GM18870 (cell line): ENCODE results near the gene PLA2G4D.
"Not testable (repeated sequence)": the region's sequence is repeated elsewhere in the genome, so short reads cannot be mapped to it uniquely, and the experiment has no call there.

Experiments
- ATAC-seq: cut with Tn5 transposase; IDR thresholded peaks from one replicate; pipeline ENCODE4 v1.9.1; 2021; ENCODE audit warnings: moderate library complexity; ENCODE audit not compliant: unreplicated experiment

The PLA2G4D gene

DNA sequence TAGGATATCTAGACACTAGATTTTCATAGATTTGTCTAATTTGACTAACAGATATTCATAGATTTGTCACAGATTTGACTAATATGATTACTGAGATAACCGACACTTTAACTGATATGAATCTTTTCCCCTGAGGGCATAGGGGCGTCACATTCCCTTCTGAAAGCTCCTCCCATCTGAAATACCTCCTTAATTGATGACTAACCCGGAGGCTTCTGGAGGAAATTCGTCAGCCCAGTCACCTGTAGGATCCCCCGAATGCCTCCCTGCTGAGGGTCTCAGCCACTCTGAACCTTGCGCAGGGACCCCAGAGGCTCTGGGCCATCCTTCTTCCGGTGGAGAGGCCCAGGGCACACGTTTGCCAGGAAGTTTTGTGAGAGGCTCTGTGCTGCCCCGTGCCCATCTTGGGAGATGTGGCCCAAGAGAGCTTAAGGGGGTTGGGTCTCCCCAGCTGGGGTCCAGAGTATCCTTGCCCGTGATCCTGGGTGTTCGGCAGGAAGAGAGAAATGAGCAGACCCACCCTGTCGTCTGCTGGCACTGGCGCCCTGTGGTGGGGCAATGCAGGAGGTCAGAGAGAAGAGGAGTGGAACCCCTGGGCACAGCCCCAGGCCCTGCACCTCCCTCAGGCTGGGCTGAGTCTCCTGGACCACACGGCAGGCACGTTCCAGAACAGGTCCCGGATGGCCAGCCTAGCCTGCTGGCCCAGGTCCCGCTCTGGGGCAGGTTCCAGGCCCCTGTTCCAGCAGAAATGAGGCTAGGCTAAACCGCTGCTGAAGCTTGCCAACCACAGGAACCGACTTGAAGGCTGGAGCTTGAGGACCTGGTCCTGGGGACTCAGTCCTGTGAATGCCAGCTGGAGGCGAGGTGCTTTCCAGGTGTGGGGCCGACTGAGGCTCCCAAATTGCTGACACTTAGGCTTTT lies 1.7 kb downstream of the PLA2G4D start:
- ATAC-seq: no peak

DNA sequence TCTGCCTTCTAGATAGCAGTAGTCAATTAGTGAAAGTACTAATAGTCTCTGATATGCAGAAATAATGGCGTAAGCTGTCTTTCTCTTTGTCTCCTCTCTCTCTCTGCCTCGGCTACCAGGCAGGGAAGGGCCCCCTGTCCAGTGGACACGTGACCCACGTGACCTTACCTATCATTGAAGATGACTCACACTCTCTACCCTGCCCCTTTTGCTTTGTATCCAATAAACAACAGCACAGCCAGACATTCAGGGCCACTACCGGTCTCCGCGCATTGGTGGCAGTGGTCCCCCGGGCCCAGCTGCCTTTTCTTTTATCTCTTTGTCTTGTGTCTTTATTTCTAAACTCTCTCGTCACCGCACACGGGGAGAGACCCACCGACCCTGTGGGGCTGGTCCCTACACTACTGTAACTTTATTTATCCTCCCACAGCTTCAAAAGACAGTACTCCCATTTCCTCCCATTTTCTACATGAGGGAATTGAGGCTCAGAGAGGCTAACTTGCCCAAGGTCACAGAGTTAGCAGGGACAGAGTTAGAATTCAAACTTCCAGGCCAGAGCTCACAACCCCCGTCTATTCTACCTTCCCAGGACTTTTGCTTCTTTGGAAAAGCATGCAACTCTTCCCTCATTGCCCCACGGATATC lies 2.5 kb downstream of the PLA2G4D start:
- ATAC-seq: not testable (repeated sequence)

DNA sequence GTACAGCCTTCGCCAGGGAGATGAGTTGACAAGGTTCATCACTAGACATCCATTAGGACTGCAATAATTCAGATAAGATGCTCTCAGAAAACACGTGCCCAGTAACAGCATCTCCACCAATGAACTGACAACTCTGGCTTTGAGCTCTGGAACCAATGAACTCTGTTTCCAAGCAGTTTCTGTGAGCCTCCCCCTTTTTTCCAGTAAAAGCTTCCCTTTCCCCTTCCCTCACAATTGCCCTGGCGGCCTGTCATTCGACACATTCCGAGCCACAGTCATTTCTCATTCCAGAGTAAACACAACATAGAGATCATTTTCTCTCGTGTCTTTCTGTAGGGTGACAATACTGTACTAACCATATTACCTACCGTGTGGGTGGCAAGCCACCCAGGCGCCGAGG lies 3.6 kb downstream of the PLA2G4D start:
- no peak for ATAC-seq

DNA sequence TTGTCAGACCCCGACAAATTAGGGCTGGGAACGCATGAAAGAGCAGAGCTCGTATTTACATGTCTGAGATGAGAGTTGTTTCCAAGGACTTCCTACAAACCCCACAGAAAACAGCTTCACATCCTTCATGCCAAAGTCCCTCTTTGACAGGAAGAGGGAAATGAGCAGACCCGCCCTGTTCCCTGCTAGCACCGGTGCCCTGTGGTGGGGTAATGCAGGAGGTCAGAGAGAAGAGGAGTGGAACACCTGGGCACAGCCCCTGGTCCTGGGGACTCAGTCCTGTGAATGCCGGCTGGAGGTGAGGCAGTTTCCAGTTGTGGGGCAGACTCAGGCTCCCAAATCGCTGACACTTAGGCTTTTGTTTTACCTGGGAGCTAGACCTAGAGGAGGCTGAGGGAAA lies 4.0 kb downstream of the PLA2G4D start:
- no peak for ATAC-seq

DNA sequence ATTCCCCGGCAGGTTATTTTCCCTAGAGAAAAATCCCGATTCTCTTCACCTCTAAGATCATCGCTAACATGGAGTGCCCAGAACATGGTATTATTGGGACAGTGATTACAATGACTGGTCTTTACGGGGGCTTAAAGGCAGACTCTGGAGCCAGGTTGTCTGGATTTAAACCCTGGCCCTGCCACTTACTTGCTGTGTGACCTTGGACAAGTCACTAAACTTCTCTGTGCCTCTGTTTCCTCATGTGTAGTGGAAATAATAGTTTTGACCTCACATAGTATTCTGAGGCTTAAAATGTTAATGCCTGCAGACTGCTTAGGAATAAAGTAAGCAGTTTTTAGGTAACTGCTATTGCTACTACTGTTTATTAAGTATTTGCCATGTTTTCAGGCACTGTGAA lies 4.4 kb downstream of the PLA2G4D start:
- ATAC-seq: no peak

DNA sequence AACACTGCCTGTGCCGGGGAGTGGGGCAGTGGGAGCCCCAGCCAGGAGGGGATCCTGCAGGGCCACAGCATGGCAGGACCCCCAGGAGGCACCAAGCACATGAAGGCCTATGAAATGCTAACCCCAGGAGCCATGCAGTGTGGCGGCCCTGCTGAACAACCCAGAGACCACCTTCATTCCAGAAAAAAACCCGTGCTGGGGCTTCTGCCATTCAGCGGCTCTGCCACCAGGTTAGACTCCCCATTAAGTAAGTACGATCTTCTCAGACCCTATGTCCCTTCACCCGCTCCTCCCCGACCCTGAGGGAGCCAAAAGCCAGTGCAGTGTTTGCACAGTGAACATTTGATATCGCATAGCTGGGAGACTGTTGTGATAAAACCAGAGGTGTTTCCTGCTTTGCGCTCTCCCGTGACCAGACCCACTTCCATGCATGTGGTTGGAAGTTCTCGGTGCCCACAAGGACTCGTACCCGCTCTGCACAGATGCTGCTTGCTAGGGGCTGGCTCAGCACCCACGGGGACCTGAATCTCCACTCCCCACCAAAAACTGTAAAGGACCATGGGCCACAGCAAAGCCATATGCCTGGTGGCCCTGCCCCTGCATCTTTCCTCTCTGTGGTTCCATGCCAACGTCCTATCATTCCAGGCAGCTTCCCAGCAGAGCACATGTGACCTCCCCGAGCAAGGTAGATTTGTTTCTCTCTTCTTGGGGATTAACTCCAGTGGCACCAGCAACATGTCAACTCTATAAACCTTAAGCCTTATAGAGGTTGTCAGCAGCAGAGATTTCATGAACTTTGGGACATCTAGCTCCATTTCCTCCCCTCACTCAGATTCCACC lies 5.3 kb downstream of the PLA2G4D start:
- ATAC-seq: no peak

DNA sequence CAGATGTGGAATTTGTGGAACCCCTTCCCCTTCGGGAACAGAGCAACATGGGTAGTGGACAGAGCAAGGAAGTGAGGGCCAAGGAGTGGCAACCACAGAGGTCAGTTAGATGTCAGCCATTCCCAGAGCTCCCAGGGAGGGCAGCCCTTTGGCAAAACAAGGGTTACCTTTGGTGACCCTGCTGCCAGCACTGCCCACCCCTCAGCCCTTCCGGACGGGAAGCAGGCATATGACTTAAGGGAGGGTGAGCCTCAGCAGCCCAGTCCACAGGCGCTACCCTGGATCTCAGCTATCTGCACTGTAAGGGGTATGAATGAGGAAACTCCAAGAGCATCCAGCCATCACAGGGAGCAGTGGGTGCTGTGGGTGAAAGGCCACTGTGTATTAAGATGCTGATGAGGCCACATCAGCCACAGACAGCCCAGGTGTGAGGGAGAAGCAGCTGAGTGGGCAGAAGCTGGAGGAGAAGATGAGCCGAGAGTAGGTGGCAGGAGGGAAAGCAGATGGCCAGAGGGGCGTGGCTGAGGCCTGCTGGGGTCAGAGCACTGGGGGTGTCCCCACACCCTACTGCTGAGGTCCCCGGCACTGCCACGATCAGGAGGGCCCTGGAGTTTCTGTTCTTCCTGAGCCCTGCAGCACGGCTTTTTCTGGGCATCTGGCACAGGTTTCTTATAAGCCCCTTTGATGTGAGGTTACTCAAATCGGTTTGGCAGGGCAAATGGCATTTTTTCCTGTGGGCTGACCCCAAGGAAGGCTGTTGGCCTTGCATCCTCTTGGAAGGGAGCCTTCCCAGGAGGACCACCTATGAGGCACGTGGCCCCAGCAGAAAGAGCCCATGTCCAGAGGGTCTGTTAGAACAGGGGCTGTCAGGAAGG lies 6.2 kb downstream of the PLA2G4D start:
- ATAC-seq: no peak

DNA sequence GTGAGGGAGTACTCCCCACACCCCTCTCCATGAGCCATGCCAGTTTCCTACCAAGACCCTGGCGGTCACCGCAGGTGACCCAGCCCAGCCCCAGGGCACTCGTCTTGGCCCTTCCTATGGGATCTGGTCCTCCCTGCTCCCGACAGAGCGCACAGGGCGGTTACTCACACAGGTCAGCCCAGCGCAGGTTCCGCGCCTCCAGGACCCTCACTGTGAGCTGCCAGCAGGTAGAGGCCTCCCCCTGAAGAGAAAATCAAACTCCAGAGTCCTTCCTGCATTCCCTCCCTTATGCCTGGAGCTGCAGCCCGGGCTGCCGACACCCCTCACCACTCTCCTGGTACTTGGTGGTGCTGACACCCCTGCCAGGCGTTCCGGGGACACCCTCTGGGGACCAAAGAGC lies 6.9 kb downstream of the PLA2G4D start:
- ATAC-seq: no peak

DNA sequence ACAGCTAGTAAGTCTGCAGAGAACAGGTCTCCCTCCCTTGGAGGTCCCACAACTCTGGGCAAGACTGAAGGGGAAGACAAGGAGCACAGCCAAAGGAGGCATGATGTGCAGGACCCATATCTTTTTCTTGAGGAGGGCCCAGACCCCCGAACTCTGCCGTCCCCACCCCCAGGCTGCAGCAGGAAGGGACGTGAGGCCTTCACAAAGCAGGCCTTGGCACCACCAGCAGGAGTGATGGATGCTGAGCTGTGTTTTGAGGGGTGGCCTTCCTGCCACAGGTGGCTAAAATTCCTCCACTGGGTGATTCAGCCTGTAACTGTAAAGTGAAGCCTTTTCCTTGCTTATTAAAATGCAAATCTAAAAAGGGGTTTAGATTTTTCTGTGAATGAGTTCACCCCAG lies 8.6 kb downstream of the PLA2G4D start:
- no peak for ATAC-seq

DNA sequence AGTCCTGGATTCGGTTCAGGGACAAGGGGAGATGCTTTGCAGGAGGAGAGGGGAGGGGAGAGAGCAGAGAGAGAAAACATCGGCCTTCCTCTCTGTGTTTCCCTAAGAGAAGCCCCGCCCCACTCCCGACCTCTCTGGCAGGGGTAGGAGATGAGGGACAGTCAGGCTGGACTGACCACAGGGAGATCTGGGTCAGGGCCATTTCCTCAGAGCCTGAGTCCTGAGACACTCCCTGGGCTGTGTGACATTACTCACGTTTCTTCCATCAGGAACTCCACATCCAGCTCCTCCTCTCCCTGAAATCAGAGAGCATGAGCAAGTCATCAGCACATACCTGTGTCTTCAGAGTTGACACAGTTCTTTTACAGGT lies 9.1 kb downstream of the PLA2G4D start:
- no peak for ATAC-seq

DNA sequence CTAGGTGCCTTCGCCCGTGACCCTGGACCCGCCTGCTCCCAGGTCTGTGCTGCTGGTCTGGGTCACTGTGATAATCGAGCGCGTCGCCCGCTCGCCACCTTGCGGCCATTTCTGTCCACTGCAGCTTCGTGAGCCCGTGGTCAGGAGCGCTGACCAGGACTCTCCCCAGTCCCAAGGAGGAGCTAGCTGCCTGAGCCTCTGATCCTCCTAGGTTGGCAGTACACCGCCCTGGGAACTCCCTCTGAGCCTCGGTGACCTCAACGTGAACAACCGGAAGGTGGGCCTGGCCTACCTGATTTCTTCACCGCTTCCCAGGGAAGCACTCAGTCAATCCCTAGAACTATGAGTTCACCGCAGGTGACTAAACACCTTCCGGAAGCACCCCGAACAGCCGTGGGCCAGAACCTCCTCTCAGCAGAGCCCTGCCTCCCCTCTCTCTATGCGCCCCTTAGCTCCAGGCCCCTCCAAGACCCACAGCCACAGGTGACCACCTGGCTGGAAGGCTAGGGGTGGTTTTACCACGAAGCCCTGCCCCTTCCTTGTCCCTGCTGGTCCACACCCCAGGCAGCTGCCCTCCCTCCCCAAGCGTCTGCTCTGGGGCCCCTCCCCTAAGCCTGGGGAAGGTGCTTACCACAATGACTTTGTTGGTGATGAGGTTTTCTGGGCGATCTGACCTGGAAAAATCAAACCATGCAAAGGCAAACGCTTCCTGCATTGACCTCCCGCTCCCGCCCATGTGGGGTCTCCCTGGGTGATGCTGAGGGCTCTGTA lies 9.7 kb downstream of the PLA2G4D start:
- ATAC-seq: no peak

DNA sequence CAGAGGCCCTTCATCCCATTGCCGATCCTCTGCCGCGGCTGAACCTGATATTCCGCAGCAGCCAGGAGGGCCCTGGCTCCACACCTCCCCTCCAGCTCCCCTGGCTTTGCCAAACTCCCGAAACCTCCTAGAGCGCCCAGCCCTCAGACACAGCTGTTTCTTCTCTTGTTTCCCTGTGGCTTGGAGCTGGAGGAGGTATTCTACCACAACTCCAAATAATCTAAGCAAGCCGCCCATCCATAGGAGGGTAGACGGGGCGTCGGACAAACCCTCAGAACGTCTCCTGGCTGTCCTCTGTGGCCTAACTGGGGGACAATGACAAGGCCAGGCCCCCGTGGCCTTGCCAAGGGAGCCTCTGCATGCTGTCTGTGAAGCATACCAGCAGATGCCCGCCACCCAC lies 10.4 kb downstream of the PLA2G4D start:
- no peak for ATAC-seq

DNA sequence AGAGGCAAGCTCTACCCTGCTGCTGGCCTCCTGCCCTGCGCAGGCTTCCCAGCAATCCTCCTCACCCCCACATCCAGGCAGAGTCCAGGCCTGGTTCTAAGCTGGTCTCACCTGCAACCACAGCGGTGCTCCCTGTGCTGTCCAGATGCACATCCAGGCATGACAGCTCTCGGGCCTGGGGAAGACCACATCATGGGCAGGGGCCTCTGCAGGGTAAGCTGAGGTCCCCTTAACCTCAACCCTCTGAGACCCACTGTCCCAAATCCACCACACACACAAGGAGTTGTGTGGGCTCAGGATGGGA lies 10.8 kb downstream of the PLA2G4D start:
- no peak for ATAC-seq

DNA sequence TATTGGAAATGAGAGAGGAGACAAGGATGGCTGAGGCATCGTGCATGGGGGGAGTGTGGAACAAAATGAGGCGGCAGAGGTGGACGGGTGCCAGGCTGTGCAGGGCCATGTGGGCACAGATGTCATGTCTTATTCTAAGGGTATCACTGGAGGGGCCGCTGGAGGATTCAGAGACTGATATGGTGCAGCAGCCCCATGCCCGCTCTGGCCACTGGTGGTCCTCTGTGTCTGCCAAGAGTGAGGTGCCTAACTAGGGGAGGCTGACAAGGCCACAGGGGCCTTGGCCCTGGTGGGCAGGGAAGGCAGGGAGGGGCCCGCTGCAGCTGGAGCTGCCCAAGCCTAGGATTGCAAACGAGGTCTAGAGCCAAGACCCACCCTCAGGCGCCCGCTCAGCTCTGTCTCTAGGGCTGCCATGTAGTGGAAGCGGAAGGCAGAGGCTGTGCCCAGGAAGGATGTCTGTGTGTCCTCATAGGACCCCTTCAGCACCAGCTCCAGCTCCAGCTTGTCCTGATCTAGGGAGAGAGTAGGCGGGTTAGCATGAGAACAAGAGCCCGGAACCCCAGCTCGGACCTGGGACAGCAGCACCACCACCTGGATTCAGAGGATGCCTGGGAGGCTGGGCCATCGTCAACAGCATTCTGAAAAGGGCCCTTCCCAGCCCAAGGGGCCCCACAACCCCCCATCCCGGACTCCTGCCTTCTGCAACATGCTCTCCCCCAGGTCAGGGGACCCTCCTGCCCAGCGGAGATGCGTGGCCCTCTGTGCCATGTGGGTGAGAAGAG lies 11.3 kb downstream of the PLA2G4D start:
- ATAC-seq: no peak

DNA sequence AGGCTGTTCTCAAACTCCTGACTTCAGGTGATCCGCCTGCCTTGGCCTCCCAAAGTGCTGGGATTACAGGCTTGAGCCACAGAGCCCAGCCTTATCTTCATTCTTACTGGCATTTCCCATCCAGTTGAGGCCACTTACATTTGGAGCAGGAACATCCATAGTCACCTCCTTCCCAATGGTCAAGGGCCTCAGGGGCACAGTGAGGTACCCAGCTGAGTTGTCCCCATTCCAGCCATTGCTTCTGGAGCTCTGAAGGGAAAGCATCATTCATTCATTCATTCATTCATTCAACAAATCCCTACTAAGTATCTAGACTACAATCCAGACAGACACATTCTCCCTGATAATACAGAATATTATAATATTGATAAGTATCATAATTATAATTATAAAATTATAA lies 12.2 kb downstream of the PLA2G4D start:
- ATAC-seq: no peak

DNA sequence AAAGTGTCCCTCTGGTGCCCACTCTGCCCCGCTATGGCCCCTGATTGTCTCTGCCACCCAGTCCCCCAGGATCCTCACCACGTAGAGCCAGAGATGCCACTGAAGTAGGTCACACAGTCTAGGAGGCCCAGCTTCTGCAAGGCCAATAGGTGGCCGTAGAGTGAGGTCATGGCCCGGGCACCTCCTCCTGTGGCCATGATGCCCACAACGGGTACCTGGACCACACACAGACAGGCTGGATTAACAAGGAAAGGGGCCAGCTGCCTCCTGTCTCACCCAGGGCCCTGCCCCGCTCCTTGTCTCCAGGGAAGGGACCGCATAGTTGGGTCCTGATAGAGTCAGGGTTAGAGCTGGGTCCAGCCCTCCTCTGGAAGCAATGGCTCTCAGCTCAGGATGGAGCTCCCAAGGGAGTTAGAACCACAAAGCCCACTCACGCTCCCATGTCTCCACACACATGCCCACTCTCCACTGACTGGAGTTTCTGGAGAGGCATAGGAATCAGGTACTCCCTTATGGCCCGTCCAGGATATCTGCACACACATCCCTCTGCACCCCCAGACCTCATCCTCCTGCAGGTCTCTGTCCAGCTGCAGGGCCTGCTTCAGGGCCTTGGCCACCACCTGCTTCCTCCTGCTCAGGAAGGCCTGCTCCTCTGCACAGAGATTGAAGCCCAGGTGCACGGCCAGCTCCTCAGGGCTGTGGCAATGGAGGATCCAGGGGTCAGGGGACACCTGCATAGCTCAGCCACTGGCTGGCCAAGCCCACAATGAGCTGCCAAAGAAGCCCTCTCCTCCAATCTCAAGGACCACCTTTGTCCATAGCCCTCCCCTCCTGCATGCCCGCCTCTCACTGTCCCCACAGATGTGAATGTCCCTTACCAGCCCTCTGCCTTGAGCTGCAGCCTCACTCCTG lies 13.2 kb downstream of the PLA2G4D start:
- no peak for ATAC-seq

DNA sequence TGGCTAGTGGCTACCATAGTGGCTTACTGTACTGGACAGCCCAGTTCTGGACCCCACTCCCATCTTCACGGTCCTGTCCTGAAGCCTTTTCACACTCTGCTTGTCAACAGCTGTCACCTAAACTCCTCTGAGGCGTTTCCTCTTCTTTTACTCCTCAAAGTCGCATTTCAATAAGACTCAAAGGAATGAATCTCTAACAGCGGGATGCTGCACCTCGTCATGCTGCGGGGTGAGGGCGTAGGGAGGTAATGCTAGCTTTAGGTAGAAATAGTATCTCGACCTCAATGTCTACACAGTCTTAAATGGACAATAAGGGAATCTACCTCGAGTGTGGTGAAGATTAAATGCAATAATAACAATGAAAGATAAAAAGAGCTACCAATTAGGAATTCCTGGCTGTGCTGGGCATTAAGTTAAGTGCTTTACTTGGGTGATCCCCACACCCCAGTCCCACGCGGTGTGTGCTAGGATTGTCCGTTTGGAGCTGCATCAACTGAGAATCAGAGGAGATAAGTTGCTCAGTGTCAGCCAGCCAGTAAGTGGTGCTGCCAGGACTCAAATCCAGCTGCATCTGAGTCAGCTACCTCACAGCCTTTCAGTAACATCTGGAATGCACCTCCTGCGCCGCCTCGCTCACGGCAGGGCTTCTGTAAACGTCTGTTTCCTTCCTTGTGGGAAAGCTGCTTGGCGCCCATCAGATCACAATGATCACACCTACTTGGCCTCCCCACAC lies 14.0 kb downstream of the PLA2G4D start:
- no peak for ATAC-seq
